Femur (tissue), 1 donor: ENCODE results near the gene TACO1.

Experiments used
- DNase-seq: peaks from one replicate; pipeline ENCODE4 v3.0.0-alpha.2; 2017

TACO1 gene

DNA sequence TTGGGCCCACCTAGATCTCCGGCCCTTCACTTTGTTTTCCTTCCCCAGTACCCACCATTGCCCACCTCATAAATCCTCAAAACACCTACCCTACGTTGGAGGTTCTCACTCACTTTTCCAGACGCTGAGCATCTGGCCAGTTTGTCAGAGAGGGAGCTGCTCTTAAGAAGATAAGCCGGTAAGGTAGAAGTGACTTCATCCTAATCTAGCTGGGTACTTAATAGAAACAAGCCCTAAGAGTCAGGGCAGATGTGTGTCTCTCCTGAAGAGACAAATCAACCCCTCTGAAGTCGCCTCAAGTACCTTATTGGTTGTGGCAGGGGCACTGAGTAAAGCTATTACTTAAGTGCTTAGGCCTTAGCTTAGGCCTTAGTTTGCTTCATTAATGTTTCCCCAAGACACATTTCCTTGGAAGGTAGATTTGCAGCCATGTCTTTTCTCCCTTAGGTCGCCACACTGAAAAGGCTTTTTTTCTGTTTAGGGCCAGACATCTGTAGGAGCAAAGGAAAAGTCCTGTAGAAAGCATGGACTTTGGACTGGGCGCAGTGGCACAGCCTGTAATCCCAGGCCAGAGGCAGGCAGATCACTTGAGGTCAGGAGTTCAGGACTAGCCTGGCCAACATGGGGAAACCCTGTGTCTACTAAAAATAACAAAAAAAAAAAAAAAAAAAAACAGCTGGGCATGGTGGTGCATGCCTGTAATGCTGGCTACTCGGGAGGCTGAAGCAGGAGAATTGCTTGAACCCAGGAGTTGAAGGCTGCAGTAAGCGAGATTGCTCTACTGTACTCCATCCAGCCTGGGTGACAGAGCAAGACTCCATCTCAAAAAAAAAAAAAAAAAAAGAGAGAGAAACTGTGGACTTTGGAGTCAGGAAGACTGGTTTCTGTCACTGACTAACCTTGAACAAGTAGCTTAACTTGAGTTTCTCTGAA is 1.0 kb downstream of the TACO1 start:
- DNase-seq, result no peak

DNA sequence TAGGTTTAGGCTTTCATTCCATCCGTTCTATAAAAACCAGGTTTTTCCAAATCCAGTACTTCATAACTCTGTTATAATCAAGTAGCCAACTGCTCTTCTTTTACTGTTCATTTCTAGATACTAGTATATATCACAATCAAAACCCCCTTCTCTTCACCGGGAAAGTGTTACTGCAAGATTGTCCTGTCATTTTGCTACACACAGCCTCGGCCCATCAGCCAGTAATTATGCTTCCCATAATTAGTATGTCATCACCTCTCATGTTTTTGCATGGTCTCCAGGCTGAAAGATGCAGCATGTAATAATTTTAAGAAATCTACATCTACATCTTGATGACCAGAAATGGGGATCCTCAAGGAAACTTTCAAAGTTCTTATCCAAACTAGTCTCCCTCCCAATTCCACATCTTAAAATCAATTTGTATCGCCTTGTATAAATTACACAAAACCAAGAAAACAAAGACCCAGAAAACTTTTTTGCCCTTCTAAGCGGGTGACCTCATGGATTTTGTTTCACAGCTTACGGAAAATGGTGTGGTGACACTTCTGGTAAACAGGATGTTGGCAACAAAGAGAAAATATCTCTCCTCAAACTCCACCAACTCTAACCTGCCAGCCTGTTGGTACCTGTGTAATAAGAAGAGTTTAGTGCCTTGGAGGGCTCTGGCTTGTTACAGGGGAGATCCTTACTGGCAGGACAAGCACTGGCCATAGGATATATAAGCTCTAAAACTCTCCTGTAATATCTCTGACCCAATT is 9.3 kb downstream of the TACO1 start:
- DNase-seq, result no peak

DNA sequence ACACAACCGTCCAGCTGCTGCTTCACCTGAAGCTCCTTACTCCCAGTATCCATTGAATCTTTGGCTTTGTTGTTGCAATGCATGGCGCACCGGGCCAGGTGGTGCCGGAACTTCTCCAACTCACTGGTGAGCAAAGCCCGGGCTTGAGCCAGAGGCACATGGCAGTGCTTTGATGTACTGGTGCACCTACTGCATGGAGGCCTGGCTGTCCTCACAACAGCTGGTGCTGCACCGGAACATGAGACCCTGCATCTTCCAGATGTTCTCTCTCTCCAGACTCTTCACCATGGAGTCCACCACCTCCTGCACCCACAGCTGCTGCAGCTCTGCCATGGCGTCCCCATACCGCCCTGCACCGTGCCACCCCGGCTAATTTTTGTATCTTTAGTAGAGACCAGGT is 10.2 kb downstream of the TACO1 start:
- DNase-seq, result no peak

DNA sequence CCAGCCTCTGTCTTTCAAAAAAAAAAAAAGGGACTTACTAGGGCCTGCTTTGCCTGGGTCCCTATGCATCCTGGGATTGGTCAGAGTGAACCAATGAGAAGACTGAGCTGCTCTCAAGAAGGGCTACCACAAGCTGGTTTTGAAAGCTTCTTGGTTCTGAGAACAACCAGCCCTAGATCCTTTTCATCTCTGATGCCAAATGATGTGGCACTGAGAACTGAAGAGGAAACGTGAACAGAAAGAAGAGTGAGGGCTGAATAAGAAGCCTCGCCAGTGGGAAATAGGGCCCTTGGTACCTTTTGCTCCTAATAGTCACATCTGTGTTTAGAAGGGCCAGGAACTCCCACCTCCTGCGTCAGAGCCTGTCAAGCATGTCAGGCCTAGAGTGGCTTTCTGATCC is 10.7 kb downstream of the TACO1 start:
- no peak for DNase-seq

DNA sequence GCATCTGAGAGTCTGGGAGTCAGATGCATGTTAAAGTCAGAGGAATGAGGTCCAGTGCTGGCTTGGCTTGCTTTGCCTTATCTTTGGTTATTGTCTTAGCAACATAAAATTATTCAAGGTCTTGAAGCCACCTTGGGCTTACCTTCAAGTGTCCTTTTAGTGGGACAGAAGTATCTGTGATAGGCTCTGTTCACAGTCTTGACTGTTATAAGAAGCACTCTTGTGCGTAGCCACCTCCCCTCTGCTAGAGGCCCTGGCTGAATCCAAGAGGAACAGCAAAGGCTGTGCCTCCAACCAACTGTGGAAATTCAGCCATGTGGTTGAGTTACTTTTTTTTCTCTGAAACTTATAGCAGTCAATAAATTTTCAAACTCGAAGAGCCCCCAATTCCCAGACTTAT is 13.0 kb downstream of the TACO1 start:
- DNase-seq, result no peak

DNA sequence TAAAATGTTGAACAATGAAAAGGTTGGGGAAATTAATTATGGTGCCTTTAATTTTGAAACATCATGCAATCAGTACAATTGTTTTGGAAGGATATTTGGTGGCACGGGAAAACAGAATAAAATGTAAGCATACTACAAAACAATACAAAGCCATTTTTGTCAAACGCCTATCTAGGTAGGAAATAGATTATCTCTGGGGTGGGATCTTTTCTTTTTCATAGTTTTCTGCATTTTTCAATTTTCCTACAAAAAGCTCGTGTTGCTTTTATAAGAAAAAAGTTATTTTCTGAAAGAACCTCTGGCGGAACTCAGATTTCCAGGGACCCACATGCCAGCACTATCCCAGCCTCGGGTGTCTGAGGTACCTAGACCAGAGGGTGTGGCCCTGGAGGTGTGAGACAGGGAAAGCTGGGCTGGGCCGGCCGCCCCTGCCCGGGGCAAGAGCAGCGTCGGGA is 20.6 kb downstream of the TACO1 start:
- DNase-seq, result no peak

DNA sequence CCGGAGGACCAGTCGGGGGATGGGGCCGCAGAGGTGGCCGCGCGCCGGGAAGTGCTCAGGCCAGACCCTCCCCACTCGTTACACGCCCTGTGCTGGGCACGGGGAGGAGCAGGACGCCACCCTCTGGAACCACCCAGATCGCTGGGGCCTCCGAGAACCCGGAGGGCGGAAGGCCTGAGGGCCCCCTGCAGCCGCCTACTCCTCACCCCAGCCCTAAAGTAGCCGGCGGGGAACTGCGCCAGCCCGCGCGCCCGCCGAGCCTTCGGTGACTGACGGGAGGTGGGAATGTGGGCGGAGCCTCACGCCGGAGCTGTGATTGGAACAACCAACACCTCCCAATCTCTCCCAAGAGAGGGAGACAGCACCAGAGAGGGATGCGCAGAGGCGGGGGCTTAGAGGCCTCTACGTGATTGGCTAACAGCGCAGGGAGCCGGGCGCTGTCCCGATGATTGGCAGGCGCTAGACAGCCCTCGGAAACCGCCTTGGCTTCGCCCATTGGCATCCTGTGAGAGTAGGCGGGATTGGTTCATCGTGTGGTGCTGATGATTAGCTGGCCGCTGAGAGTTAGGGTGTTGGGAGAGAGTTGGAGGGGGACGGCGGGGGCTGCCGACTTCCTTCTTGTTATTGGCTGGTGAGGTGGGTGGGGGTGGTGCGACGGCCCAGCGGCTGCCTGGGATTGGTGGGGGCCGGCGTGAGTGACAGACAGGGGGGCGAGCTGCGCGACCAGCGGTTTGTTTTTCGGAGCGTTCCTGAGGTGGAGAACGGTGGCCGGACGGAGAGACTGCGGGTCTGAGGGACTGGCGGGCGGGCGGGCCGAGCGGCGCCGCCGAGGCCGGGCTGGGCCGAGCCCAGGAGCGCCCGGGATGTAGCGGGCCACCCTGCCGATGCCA is 21.2 kb downstream of the TACO1 start, which contains the start of gene MAP3K3:
MAP3K3 (plus strand) TSS at position 734 of the 890 bp plus-strand sequence. CDS start 343 bp downstream, outside the sequence.
- peak; percentile 100 for DNase-seq

DNA sequence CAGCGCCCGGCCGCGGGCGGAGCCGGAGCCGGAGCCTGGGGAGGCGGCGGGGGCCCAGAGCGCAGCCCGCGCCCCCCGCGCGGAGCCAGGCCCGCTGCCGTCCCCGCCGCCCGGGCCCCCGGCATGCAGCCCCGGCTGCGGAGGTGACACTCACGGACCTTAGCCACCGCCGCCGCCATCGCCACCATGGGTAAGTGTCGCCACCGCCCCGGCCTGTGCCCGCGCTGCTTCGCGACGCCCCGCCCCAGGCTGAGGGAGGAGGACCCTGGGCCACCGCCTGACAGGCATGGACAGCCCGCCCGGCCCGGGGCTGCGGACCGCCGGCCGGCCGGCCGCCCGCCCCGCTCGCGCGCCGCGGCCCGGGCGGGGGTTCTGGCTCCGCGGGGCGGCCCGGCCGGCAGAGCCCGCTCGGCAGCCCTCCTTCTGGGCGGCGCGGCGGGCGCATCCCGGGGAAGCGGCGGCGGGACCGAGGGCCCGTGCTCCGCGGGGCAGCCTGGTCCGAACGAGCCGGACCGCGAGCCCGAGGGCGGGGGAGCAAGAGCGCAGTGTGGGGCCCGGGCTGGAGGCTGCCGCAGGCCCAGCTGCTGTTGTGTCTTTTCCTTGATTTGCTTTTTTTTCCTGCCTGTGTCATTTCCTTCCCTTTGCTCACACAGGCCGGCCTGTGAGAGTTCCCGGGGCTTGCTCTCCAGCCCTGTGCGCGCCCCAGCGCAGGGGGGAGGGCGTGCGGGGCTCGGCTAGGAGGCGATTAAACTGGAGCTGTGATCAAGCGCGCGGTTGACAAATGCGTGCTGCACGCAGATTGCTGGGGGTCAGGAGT is 22.1 kb downstream of the TACO1 start:
- DNase-seq, result peak; percentile 79

DNA sequence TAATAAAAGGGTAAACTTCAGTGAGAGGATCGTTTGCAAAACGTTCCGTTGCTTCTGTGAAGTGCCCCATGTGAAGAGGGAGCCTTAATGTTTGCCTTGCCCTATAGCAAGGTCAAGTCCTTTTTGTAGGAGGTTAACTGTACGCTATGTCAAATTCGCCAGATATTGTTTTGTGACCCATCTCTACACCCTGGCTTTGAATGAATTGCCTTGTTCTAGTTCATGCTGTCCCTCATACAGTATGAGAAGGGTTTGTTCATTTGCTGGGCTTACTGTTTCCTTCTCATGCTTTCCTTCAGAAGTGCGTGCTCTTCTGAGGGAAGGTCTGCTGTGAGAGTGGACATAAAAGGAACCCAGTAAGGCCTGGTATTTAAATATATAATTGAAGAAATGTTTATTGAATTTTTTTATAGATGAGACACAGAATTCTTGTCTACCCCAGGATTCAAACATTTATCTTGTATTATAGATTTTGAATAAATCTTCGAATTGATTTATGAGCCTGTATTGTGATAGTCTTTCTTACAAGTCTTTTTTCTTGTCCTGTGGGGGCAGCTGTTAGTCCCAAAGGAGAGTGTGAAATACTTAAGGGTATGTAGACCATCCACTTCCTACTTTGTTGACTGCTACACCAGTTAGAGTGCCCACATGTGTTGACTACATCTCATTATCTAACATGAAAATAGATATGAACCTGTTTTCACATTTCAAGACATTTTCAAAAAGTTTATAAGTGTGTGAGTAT is 23.3 kb downstream of the TACO1 start:
- DNase-seq, result no peak

DNA sequence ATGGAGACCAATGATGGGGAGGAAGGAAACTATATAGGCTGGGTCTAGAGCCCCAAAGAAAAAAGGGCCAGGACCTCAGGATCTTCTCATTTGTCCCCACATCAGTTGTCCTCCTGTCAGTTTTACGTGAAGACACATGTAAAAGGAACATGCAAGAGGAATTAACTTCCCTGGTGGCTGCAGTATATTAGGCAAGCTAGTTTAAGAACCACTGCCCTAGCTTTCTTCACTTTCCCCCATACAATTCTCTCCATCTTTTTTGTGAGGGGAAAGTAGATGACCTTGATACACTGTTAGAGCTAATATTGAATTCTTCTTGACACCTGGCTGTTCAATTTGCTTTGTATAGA is 23.8 kb downstream of the TACO1 start:
- DNase-seq, result no peak

DNA sequence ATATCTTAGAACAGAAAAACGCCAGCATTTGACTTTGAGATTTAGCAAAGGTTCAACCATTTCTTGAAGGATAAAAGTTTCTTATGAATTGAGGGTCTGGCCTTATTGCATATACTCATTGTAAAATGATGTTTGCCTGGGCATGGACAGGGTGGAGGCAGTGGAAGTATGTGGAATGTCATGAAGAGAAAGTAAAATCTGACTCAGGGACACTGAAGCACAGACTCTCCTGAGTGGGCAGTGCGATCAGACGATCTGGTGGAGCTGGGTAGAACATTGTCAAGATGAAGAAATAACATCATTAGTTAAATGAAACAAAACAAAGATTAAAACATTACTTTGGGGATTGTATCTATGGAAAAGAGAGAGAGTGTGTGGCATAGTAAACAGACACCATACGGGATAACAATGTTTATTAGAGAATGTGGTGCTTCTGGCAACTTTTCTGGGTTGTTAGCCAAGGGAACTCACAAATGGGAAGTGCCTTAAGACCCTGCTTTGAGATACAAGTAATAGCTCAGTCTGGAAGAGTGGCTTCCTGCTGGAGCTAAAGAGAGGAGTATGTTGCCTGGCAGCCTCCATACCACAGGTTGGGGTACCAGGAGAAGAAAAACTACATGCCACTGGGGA is 26.0 kb downstream of the TACO1 start:
- no peak for DNase-seq

DNA sequence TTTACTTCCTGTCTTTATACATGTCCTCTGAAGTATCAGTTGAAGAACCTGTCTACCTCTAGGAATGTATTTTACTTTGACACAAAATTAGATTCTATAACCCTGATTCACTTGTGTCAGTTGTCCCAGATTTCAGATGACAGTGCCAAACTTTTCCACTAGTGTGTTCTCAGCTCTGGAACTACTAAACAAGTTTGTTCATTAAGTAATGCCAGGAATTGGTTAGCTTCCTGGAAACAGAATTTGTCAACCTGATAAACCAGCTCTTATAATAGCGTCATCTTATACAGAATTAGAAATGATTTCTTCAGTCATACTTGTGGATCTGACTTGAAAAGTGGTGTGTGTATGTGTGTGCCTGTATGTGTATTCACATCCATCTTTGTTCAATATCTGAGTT is 28.9 kb downstream of the TACO1 start:
- DNase-seq, result no peak

DNA sequence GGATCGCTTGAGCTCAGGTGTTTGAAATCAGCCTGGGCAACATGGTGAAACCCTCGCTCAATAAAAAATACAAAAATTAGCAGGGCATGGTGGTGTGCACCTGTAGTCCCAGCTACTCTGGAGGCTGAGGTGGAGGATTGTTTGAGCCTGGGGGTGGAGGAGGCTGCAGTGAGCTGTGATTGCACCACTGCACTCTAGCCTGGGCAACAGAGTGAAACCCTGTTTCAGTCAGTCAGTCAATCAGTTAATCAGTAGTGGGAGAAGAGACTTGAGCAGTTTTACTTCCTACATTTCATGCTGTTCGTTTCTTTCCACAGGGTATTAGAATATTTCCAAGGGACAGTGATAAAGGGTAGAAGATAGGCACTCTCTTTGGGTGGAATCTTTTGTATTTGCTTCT is 30.4 kb downstream of the TACO1 start:
- no peak for DNase-seq

DNA sequence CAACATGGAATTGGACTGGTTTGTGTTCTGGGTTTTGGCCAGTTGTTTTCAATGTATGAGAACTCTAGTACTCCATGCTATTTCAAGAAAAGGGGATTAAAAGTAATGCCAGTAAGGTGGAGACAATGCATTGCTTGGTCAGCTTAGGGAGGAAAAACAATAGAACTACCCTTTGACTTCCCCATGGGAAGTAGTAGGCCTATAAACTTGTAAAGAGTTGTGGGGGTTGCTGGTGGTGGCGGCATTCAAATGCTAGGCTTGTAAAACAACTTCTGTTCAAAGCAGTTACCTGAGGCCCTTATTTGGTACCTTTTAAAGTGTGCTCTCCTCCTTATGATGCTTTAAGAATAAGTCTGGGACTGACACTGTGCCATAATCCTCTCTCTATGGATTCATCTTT is 30.9 kb downstream of the TACO1 start:
- no peak for DNase-seq

DNA sequence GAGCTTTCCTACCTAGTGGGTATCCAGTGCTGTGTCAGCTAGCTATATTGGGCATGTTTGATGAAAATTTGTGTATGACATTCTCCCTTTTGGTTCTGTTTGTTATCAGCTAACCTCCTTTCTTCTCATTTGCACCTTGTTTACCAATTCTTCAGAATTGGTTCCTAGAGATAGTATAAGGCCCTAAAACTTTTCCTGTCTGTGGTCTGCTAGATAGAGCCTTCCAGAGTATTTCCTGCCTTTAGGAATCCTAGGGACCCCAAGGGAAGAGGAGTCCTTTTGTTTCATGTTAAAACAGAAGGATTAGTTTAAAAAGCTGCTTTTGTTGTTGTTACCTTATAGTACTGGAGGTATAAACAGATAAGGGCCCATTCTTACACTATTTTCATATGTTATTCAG is 33.0 kb downstream of the TACO1 start:
- DNase-seq, result no peak

DNA sequence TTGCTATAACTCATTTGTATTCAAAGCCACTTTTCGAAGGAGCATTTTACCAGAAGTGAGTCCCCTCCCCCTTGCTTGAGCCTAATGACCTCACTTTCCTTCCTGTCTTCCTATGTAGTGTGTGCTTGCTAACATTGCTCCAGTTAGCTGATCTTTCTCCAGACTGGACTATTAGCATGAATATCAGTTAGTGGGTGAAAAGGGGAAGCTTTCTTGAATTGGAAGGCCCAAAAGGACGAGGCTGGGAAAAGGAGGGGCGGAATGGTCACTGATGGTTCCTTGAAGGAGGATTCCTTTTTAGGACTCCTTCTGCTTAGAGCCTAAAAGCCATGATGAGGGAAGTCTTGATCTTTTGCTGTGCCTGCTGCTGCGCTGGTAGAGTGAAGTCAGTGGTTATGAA is 33.5 kb downstream of the TACO1 start:
- DNase-seq, result no peak

DNA sequence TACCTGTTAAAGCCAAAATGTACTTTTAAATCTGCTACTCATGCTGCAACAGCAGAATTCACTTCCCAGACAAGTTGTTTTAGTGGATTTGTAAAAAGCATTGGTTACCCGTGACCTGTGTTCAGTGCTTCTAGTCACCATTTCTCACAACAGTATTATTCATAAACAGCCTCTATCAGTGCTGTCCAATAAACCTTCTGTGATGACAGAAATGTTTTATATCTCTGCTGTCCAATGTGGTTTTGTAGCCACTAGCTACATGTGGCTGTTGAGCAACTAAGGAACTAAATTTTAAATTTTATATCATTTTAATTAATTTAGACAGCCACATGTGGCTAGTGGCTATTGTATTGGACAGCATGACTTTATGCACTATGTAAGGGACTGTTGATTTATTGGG is 34.1 kb downstream of the TACO1 start:
- no peak for DNase-seq

DNA sequence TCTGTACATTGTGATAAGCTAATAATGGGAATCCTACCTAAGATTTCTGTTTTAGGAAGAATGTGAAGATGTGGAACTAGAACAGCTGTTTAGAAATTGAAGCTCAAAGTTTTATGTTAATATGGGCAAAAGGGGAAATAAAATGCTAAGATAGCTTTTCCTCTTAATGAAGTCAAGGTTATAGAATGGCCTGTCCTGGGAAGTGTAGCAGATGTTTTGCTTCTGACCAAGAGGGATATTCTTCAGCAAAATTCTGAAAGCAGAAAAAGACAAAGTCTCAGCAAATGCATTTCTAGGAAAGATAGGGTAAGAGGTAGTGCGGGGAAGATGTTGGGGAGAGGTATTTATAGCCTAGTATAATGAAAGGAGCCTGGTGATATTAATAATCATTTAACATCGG is 34.6 kb downstream of the TACO1 start:
- no peak for DNase-seq

DNA sequence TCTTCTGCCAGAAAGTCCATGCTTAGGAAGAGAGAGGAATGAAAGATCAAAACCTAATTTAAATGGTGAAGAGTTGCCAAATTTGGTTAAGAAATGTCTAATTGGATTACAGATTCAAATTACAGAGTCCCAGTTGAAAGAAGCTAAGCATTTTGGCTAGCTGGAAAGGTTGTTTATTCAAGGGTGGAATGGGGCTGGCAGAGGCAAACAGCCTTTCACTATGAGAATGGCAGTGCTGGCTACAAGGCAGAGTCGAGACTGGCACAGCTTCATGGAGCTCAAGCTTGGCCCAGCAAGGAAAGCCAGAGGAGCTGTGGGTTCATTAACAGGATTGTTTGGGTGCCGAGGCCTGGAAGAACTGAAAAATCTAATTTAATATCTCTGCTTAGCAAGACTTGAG is 35.1 kb downstream of the TACO1 start:
- no peak for DNase-seq

DNA sequence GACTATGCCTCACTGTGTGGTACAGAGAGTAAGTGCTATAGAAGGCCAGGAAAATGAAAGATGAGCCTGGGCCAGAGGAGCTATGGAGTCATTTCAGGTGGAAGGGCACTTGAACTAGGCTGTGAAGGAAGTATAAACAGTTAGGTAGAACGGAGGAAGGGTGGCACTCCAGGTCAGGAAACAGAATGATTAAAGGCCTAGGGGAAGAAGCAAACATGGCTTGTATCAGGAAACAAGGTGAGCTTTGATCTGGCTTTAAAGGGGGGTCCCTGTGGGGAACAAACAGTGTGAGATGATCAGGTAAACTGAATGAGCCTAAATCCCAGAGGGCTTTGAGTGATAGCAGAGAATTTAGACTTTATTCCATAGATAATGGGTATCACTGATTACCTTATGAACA is 38.4 kb downstream of the TACO1 start:
- DNase-seq, result no peak

DNA sequence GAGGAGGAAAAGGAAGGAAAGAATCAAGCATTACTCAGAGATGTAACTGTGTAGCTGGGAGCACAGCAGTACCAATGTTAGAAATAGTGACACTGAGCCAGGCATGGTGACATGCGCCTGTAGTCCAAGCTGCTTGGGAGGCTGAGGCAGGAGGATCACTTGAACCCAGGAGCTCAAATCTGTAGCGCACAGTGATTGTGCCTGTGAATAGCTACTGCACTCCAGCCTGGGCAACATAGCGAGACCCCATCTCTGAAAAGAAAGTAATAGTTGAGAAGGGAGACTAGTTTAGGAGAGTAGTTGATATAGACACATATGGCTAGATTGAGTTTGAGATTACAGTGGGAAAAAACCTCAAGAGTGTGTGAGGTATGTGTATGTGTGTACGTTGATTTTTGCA is 39.3 kb downstream of the TACO1 start:
- DNase-seq, result no peak
